ENCODE measurements around the gene CASQ2.

CASQ2 gene

DNA sequence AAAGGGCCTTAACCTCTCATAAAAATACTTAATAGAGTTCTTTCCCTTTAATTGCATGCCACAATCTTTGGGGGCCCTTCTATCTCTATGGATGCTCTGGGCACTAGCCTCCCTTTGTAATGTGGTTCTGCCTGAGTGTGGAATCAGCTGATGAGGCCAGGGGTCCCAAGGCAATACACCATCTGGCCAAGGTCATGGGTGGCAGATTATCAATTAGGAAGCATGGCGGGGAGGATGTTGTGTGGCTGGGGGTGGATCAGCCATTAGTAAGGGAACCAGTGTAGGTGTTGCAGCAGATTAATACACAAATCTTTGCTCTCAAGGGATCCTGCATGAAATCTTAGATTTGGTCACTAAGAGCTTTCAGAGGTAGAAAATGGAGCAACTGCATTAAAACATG is 37.1 kb upstream of the CASQ2 start:
- Histone ChIP-seq H3K36me3 (replicated peaks; ENCODE audit: insufficient read depth, low read length) (no peaks in the 10 kb centered on the region), H3K79me2 (ENCODE audit: low read length) (no peaks in the 10 kb centered on the region), H3K9me2 (replicated peaks; ENCODE audit: insufficient read depth, low read length) (no peaks in the 10 kb centered on the region), H3K4me2 (ENCODE audit: low read depth, low read length) (no peak overlapping the region), H3K9me3 (replicated peaks; ENCODE audit: insufficient read depth, low read length) (no peaks in the 10 kb centered on the region), H3K4me1 (ENCODE audit: low read length) (no peaks in the 10 kb centered on the region), H3K4me3 (ENCODE audit: low read length) (no peak overlapping the region), H3K27ac (ENCODE audit: low read length) (no peak overlapping the region), H2AFZ (ENCODE audit: low read length) (no peak overlapping the region), H4K20me1 (ENCODE audit: insufficient read depth, low read length) (no peaks in the 10 kb centered on the region), H3F3A (ENCODE audit: insufficient read depth, low read length) (no peaks in the 10 kb centered on the region), H3K9ac (ENCODE audit: low read length) (no peak overlapping the region), H3K27me3 (replicated peaks; ENCODE audit: insufficient read depth, low read length) (no peaks in the 10 kb centered on the region)
- TF ChIP-seq EZH2 (optimal IDR thresholded peaks at IDR 0.05; ENCODE audit: low read depth, low read length) (no peak), EZH2phosphoT487 (IDR thresholded peaks at IDR 0.05; ENCODE audit: low read length) (no peak)
- TF ChIP-seq, protein P1, sequence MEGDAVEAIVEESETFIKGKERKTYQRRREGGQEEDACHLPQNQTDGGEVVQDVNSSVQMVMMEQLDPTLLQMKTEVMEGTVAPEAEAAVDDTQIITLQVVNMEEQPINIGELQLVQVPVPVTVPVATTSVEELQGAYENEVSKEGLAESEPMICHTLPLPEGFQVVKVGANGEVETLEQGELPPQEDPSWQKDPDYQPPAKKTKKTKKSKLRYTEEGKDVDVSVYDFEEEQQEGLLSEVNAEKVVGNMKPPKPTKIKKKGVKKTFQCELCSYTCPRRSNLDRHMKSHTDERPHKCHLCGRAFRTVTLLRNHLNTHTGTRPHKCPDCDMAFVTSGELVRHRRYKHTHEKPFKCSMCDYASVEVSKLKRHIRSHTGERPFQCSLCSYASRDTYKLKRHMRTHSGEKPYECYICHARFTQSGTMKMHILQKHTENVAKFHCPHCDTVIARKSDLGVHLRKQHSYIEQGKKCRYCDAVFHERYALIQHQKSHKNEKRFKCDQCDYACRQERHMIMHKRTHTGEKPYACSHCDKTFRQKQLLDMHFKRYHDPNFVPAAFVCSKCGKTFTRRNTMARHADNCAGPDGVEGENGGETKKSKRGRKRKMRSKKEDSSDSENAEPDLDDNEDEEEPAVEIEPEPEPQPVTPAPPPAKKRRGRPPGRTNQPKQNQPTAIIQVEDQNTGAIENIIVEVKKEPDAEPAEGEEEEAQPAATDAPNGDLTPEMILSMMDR (IDR thresholded peaks at IDR 0.05; ENCODE audit: low read length) = no peak
- no peak for DNase-seq

GRCh38 chr1:115802416-115802815 is 33.9 kb upstream of the CASQ2 start:
- Histone ChIP-seq H3K9me2 (replicated peaks; ENCODE audit: insufficient read depth, low read length) (no peaks in the 10 kb centered on the region), H3K79me2 (ENCODE audit: low read length) (no peaks in the 10 kb centered on the region), H3K27me3 (replicated peaks; ENCODE audit: insufficient read depth, low read length) (no peaks in the 10 kb centered on the region), H4K20me1 (ENCODE audit: insufficient read depth, low read length) (no peaks in the 10 kb centered on the region), H3K4me3 (ENCODE audit: low read length) (no peak overlapping the region), H3K4me1 (ENCODE audit: low read length) (no peaks in the 10 kb centered on the region), H3F3A (ENCODE audit: insufficient read depth, low read length) (no peaks in the 10 kb centered on the region), H3K36me3 (replicated peaks; ENCODE audit: insufficient read depth, low read length) (no peaks in the 10 kb centered on the region), H3K27ac (ENCODE audit: low read length) (no peak overlapping the region), H2AFZ (ENCODE audit: low read length) (no peak overlapping the region), H3K9me3 (replicated peaks; ENCODE audit: insufficient read depth, low read length) (no peaks in the 10 kb centered on the region), H3K4me2 (ENCODE audit: low read depth, low read length) (no peak overlapping the region), H3K9ac (ENCODE audit: low read length) (no peak overlapping the region)
- DNase-seq = no peak
- TF ChIP-seq EZH2phosphoT487 (IDR thresholded peaks at IDR 0.05; ENCODE audit: low read length) = no peak
- TF ChIP-seq, protein P1 (IDR thresholded peaks at IDR 0.05; ENCODE audit: low read length) = no peak
- no peak for TF ChIP-seq EZH2 (optimal IDR thresholded peaks at IDR 0.05; ENCODE audit: low read depth, low read length)

DNA sequence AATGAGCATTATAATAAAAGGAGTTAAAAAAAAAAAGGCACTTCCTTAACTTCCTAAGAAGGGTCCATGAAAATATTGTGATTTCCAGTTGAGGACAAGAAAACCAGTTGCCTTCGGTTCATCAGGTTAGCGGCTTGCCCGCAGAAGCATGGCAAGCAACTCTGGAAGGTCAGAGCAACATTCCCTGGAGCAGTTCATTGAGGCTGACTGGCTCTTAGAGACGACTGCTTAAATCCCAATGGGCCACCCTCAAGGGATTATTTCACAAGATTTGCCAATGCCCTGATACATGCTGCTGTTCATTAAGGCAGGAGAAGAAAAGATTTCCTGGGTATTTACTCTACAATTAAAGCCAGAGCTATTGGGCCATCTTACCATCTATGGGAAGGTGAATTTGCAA is 29.0 kb upstream of the CASQ2 start:
- Histone ChIP-seq H3K9me3 (replicated peaks; ENCODE audit: insufficient read depth, low read length) (no peaks in the 10 kb centered on the region), H3K27me3 (replicated peaks; ENCODE audit: insufficient read depth, low read length) (no peaks in the 10 kb centered on the region), H3K9me2 (replicated peaks; ENCODE audit: insufficient read depth, low read length) (no peaks in the 10 kb centered on the region), H3K36me3 (replicated peaks; ENCODE audit: insufficient read depth, low read length) (no peaks in the 10 kb centered on the region), H3K4me3 (ENCODE audit: low read length) (no peak overlapping the region), H4K20me1 (ENCODE audit: insufficient read depth, low read length) (no peaks in the 10 kb centered on the region), H3K79me2 (ENCODE audit: low read length) (no peaks in the 10 kb centered on the region), H2AFZ (ENCODE audit: low read length) (no peak overlapping the region), H3K4me2 (ENCODE audit: low read depth, low read length) (no peak overlapping the region), H3K9ac (ENCODE audit: low read length) (no peak overlapping the region), H3K4me1 (ENCODE audit: low read length) (no peaks in the 10 kb centered on the region), H3K27ac (ENCODE audit: low read length) (no peak overlapping the region), H3F3A (ENCODE audit: insufficient read depth, low read length) (no peaks in the 10 kb centered on the region)
- DNase-seq = no peak
- TF ChIP-seq, protein P1 (IDR thresholded peaks at IDR 0.05; ENCODE audit: low read length) = no peak
- TF ChIP-seq EZH2 (optimal IDR thresholded peaks at IDR 0.05; ENCODE audit: low read depth, low read length) = no peak
- no peak for TF ChIP-seq EZH2phosphoT487 (IDR thresholded peaks at IDR 0.05; ENCODE audit: low read length)

Measured in MM.1S (cell line).